GM12878 (cell line): ENCODE measurements around the gene NLRP6.

Experiments used
- CREB1 ChIP-seq: IDR thresholded peaks from 2 replicates; pipeline ENCODE4 v1.6.1; 2012; ENCODE audit warnings: low read depth, mild to moderate bottlenecking, inconsistent platforms
- FOXK2 ChIP-seq: fragments of 450-650 bp; IDR thresholded peaks from 2 replicates; pipeline ENCODE4 v1.6.1; 2017; ENCODE audit warnings: mild to moderate bottlenecking, moderate library complexity
- POLR2AphosphoS5 ChIP-seq: IDR thresholded peaks from 2 replicates; pipeline ENCODE4 v1.6.1; 2011; ENCODE audit warnings: mild to moderate bottlenecking, low read length, inconsistent platforms
- RAD51 ChIP-seq: fragments of 450-650 bp; IDR thresholded peaks from 2 replicates; pipeline ENCODE4 v1.6.1; 2016; ENCODE audit warnings: moderate library complexity, mild to moderate bottlenecking, inconsistent platforms
- SMC3 ChIP-seq: IDR thresholded peaks from 2 replicates; pipeline ENCODE4 v1.6.1; 2011; ENCODE audit warnings: low read length, improper control_type of control experiment, borderline replicate concordance
- TAF1 ChIP-seq: IDR thresholded peaks from 2 replicates; pipeline ENCODE4 v1.6.1; 2011; ENCODE audit warnings: mild to moderate bottlenecking, low read depth, low read length, borderline replicate concordance
- TF ChIP-seq, protein P1 (sequence below): IDR thresholded peaks from 2 replicates; pipeline ENCODE4 v1.6.1; 2011; ENCODE audit warnings: low read depth, low read length, improper control_type of control experiment, borderline replicate concordance
- TF ChIP-seq, protein P2 (sequence below), 3 experiments: IDR thresholded peaks in 2 of 3; conservative IDR thresholded peaks in 1 of 3; 2 replicates each; pipeline ENCODE4 v1.5.1; 2011; ENCODE audit warnings: low read depth in 3 of 3, low read length in 3 of 3, mild to moderate bottlenecking in 3 of 3, control low read depth in 2 of 3, moderate library complexity in 2 of 3, inconsistent platforms in 1 of 3, mixed read lengths in 1 of 3; ENCODE audit not compliant: control insufficient read depth in 2 of 3, insufficient read depth in 1 of 3; ENCODE audit errors: extremely low read depth in 1 of 3
- TF ChIP-seq, protein P3 (sequence below): fragments of 450-650 bp; IDR thresholded peaks from 2 replicates; pipeline ENCODE4 v1.6.1; 2016; ENCODE audit warnings: mild to moderate bottlenecking

DNA sequence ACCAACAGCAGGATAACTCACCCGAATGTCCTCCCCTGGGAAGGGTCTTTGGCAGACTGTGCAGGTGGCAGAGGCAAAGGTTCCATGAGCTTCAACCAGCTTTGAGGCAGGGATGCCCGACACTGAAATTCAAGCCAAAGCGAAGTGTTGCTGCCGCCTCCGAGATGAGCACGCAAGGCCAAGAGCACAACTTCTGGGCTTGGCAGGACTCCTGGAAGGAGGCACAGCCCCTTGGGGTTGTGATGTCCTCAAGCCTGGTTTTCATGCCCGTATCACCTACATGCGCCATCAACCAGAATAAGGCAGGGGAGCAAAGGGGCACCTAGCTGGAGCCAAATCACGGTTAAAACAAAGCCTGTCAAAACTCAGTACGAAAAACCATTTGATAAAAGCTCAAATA is 47.8 kb upstream of the NLRP6 start:
- TF ChIP-seq, protein P1, sequence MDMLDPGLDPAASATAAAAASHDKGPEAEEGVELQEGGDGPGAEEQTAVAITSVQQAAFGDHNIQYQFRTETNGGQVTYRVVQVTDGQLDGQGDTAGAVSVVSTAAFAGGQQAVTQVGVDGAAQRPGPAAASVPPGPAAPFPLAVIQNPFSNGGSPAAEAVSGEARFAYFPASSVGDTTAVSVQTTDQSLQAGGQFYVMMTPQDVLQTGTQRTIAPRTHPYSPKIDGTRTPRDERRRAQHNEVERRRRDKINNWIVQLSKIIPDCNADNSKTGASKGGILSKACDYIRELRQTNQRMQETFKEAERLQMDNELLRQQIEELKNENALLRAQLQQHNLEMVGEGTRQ: no peak
- TF ChIP-seq, protein P2, sequence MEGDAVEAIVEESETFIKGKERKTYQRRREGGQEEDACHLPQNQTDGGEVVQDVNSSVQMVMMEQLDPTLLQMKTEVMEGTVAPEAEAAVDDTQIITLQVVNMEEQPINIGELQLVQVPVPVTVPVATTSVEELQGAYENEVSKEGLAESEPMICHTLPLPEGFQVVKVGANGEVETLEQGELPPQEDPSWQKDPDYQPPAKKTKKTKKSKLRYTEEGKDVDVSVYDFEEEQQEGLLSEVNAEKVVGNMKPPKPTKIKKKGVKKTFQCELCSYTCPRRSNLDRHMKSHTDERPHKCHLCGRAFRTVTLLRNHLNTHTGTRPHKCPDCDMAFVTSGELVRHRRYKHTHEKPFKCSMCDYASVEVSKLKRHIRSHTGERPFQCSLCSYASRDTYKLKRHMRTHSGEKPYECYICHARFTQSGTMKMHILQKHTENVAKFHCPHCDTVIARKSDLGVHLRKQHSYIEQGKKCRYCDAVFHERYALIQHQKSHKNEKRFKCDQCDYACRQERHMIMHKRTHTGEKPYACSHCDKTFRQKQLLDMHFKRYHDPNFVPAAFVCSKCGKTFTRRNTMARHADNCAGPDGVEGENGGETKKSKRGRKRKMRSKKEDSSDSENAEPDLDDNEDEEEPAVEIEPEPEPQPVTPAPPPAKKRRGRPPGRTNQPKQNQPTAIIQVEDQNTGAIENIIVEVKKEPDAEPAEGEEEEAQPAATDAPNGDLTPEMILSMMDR (IDR thresholded peaks at IDR 0.05 in 2 of 3, conservative IDR thresholded peaks at IDR 0.05 in 1 of 3; ENCODE audit: control insufficient read depth in 2 of 3, extremely low read depth in 1 of 3, insufficient read depth in 1 of 3, low read depth in 3 of 3, low read length in 3 of 3): no peak
- TF ChIP-seq, protein P3, sequence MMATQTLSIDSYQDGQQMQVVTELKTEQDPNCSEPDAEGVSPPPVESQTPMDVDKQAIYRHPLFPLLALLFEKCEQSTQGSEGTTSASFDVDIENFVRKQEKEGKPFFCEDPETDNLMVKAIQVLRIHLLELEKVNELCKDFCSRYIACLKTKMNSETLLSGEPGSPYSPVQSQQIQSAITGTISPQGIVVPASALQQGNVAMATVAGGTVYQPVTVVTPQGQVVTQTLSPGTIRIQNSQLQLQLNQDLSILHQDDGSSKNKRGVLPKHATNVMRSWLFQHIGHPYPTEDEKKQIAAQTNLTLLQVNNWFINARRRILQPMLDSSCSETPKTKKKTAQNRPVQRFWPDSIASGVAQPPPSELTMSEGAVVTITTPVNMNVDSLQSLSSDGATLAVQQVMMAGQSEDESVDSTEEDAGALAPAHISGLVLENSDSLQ: no peak
- TF ChIP-seq SMC3 (no peak), RAD51 (no peak), FOXK2 (no peak), CREB1 (no peak), POLR2AphosphoS5 (no peak), TAF1 (no peak)
